ENCODE results near the gene TTLL12. TPM values are rescaled to one million over a fixed set of nuclear protein-coding genes. Genes with fewer than 3 reads are reported as not detected.
A peak's percentile ranks its signal among the peaks of the same experiment; 100 is the strongest.

TTLL12 gene
- polyA plus RNA-seq, 3 donors: 19.7 to 32.3 (median 32.3) TPM

GRCh38 chr22:43205748-43206508 lies 19.0 kb upstream of the TTLL12 start:
- DNase-seq (ENCODE audit: extremely low read depth in 1 of 11, low read depth in 9 of 11, low spot score in 4 of 11): no peak

GRCh38 chr22:43205261-43205691 lies 18.3 kb upstream of the TTLL12 start:
- DNase-seq (ENCODE audit: extremely low read depth in 1 of 11, low read depth in 9 of 11, low spot score in 4 of 11): no peak

- peak in 6 of 11 donors; percentile 37 to 70 (median 62) for DNase-seq (ENCODE audit: extremely low read depth in 1 of 11, low read depth in 9 of 11, low spot score in 4 of 11)
These were observed 16.6 kb upstream of the TTLL12 start for GRCh38 chr22:43203471-43203981.

GRCh38 chr22:43202756-43203410 lies 15.9 kb upstream of the TTLL12 start:
- no peak for DNase-seq (ENCODE audit: extremely low read depth in 1 of 11, low read depth in 9 of 11, low spot score in 4 of 11)

- DNase-seq (ENCODE audit: extremely low read depth in 1 of 11, low read depth in 9 of 11, low spot score in 4 of 11): no peak
These were observed 15.4 kb upstream of the TTLL12 start for GRCh38 chr22:43202326-43202725.

GRCh38 chr22:43201486-43202219 lies 14.7 kb upstream of the TTLL12 start:
- no peak for DNase-seq (ENCODE audit: extremely low read depth in 1 of 11, low read depth in 9 of 11, low spot score in 4 of 11)

GRCh38 chr22:43200555-43200954 lies 13.6 kb upstream of the TTLL12 start:
- DNase-seq (ENCODE audit: extremely low read depth in 1 of 11, low read depth in 9 of 11, low spot score in 4 of 11): no peak

- DNase-seq (ENCODE audit: extremely low read depth in 1 of 11, low read depth in 9 of 11, low spot score in 4 of 11): no peak
These were observed 13.1 kb upstream of the TTLL12 start for GRCh38 chr22:43200031-43200430.

GRCh38 chr22:43199541-43199940 lies 12.6 kb upstream of the TTLL12 start:
- DNase-seq (ENCODE audit: extremely low read depth in 1 of 11, low read depth in 9 of 11, low spot score in 4 of 11): no peak

- DNase-seq (ENCODE audit: extremely low read depth in 1 of 11, low read depth in 9 of 11, low spot score in 4 of 11): no peak
These were observed 12.0 kb upstream of the TTLL12 start for GRCh38 chr22:43198936-43199335.

GRCh38 chr22:43198126-43198525 lies 11.2 kb upstream of the TTLL12 start:
- DNase-seq (ENCODE audit: extremely low read depth in 1 of 11, low read depth in 9 of 11, low spot score in 4 of 11): no peak

GRCh38 chr22:43197271-43197941 lies 10.5 kb upstream of the TTLL12 start:
- DNase-seq (ENCODE audit: extremely low read depth in 1 of 11, low read depth in 9 of 11, low spot score in 4 of 11): no peak

GRCh38 chr22:43191831-43192230 lies 4.9 kb upstream of the TTLL12 start:
- no peak for DNase-seq (ENCODE audit: extremely low read depth in 1 of 11, low read depth in 9 of 11, low spot score in 4 of 11)

- no peak for DNase-seq (ENCODE audit: extremely low read depth in 1 of 11, low read depth in 9 of 11, low spot score in 4 of 11)
These were observed 2.1 kb upstream of the TTLL12 start for GRCh38 chr22:43188829-43189545.

- DNase-seq (ENCODE audit: extremely low read depth in 1 of 11, low read depth in 9 of 11, low spot score in 4 of 11): peak; percentile 91 to 95 (median 94)
These were observed 501 bp upstream of the TTLL12 start for GRCh38 chr22:43187171-43188099.

GRCh38 chr22:43185860-43186261 lies 1.1 kb downstream of the TTLL12 start:
- peak in 1 of 11 donors; percentile 28 for DNase-seq (ENCODE audit: extremely low read depth in 1 of 11, low read depth in 9 of 11, low spot score in 4 of 11)

- no peak for DNase-seq (ENCODE audit: extremely low read depth in 1 of 11, low read depth in 9 of 11, low spot score in 4 of 11)
These were observed 3.2 kb downstream of the TTLL12 start for GRCh38 chr22:43183496-43184277.
